Measurements from ENCODE around the gene LRPAP1. TPM values are rescaled to one million over a fixed set of nuclear protein-coding genes. Genes with fewer than 3 reads are reported as not detected.

Gene LRPAP1
- total RNA-seq, 1 donor from 2014 or later = 92.2 TPM

GRCh38 chr4:3464911-3465697 is 67.1 kb downstream of the LRPAP1 start:
- H3K4me1 Mint-ChIP-seq (ENCODE audit: unreplicated experiment) = peaks cover 4% of the 10 kb centered on the region
- no peak overlapping the region for H3K4me3 Mint-ChIP-seq (ENCODE audit: unreplicated experiment)
- H3K9me3 Mint-ChIP-seq (ENCODE audit: unreplicated experiment) = no peaks in the 10 kb centered on the region
- no peak overlapping the region for H3K27ac Mint-ChIP-seq (ENCODE audit: unreplicated experiment)
- DNase-seq (ENCODE audit: low spot score) = no peak
- H3K27me3 Mint-ChIP-seq (ENCODE audit: unreplicated experiment) = peaks cover 8% of the 10 kb centered on the region
- TF ChIP-seq CTCF (IDR thresholded peaks at IDR 0.05; ENCODE audit: unreplicated experiment) = no peak
- H3K36me3 Mint-ChIP-seq (ENCODE audit: low read depth, unreplicated experiment) = no peaks in the 10 kb centered on the region

GRCh38 chr4:3464349-3464905 is 67.8 kb downstream of the LRPAP1 start:
- Mint-ChIP-seq H3K36me3 (ENCODE audit: low read depth, unreplicated experiment) (no peaks in the 10 kb centered on the region), H3K27ac (ENCODE audit: unreplicated experiment) (no peak overlapping the region), H3K27me3 (ENCODE audit: unreplicated experiment) (peaks cover 8% of the 10 kb centered on the region), H3K4me3 (ENCODE audit: unreplicated experiment) (no peak overlapping the region), H3K4me1 (ENCODE audit: unreplicated experiment) (peaks cover 4% of the 10 kb centered on the region), H3K9me3 (ENCODE audit: unreplicated experiment) (no peaks in the 10 kb centered on the region)
- no peak for DNase-seq (ENCODE audit: low spot score)
- TF ChIP-seq CTCF (IDR thresholded peaks at IDR 0.05; ENCODE audit: unreplicated experiment) = no peak

GRCh38 chr4:3463556-3464348 is 68.5 kb downstream of the LRPAP1 start:
- Mint-ChIP-seq H3K27me3 (ENCODE audit: unreplicated experiment) (peaks cover 8% of the 10 kb centered on the region), H3K27ac (ENCODE audit: unreplicated experiment) (no peak overlapping the region), H3K9me3 (ENCODE audit: unreplicated experiment) (no peaks in the 10 kb centered on the region), H3K4me1 (ENCODE audit: unreplicated experiment) (peaks cover 4% of the 10 kb centered on the region), H3K36me3 (ENCODE audit: low read depth, unreplicated experiment) (no peaks in the 10 kb centered on the region), H3K4me3 (ENCODE audit: unreplicated experiment) (no peak overlapping the region)
- TF ChIP-seq CTCF (IDR thresholded peaks at IDR 0.05; ENCODE audit: unreplicated experiment) = no peak
- no peak for DNase-seq (ENCODE audit: low spot score)

- no peak for TF ChIP-seq CTCF (IDR thresholded peaks at IDR 0.05; ENCODE audit: unreplicated experiment)
- Mint-ChIP-seq H3K9me3 (ENCODE audit: unreplicated experiment) (no peaks in the 10 kb centered on the region), H3K27me3 (ENCODE audit: unreplicated experiment) (peaks cover 8% of the 10 kb centered on the region), H3K27ac (ENCODE audit: unreplicated experiment) (no peak within 1 kb of the TSS), H3K4me3 (ENCODE audit: unreplicated experiment) (no peak within 1 kb of the TSS), H3K4me1 (ENCODE audit: unreplicated experiment) (peaks cover 4% of the 10 kb centered on the region), H3K36me3 (ENCODE audit: low read depth, unreplicated experiment) (no peaks in the 10 kb centered on the region)
- DNase-seq (ENCODE audit: low spot score) = no peak
Observed at GRCh38 chr4:3462790-3463415, 69.3 kb downstream of the LRPAP1 start, which contains the start of gene DOK7. TSS of gene DOK7 (plus strand) at chr4:3463306. CDS start at chr4:3463376, 70 bp downstream.
